Esophagus squamous epithelium (tissue), 4 donors: ENCODE data around the gene DIDO1.

Source experiments
- POLR2A ChIP-seq, 4 donors: fragments of 450-650 bp; IDR thresholded peaks; one replicate each; pipeline ENCODE4 v1.6.1; 2017; ENCODE audit warnings: antibody characterized with exemption in 4 of 4, mild to moderate bottlenecking in 4 of 4, moderate library complexity in 3 of 4
- TF ChIP-seq, protein P1 (sequence below), 6 experiments: fragments of 450-650 bp in 4 of 6; fragments of 200-600 bp in 2 of 6; sonication (generic) in 2 of 6; IDR thresholded peaks; one replicate each; pipeline ENCODE4 v1.5.1; 2016 to 2019; ENCODE audit warnings: antibody characterized with exemption in 6 of 6, mild to moderate bottlenecking in 4 of 6, moderate library complexity in 4 of 6

DNA sequence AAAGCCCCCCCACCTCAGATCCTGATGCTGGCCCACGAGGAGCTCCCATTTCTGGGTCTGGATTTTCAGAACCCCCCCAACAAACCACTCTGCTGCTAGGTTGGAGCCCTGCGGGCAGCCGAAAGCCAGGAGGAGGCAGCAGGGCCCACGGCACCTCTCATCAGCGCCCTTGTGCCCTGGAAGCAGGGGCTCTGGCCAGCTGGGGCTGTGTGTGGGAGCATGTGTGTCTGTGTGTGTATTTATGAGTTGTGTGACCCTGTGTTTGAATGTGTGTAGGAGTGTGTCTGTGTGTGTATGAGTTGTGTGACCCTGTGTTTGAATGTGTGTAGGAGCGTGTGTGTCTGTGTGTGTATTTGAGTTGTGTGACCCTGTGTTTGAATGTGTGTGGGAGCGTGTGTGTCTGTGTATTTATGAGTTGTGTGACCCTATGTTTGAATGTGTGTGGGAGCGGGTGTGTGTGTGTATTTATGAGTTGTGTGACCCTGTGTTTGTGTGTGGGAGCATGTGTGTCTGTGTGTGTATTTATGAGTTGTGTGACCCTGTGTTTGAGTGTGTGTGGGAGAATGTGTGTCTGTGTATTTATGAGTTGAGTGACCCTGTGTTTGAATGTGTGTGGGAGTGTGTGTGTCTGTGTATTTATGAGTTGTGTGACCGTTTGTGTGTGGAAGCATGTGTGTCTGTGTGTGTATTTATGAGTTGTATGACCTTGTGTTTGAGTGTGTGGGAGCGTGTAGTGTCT is 45.1 kb upstream of the DIDO1 start:
- no peak for TF ChIP-seq POLR2A (IDR thresholded peaks at IDR 0.05)
- TF ChIP-seq, protein P1, sequence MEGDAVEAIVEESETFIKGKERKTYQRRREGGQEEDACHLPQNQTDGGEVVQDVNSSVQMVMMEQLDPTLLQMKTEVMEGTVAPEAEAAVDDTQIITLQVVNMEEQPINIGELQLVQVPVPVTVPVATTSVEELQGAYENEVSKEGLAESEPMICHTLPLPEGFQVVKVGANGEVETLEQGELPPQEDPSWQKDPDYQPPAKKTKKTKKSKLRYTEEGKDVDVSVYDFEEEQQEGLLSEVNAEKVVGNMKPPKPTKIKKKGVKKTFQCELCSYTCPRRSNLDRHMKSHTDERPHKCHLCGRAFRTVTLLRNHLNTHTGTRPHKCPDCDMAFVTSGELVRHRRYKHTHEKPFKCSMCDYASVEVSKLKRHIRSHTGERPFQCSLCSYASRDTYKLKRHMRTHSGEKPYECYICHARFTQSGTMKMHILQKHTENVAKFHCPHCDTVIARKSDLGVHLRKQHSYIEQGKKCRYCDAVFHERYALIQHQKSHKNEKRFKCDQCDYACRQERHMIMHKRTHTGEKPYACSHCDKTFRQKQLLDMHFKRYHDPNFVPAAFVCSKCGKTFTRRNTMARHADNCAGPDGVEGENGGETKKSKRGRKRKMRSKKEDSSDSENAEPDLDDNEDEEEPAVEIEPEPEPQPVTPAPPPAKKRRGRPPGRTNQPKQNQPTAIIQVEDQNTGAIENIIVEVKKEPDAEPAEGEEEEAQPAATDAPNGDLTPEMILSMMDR (IDR thresholded peaks at IDR 0.05) = no peak
